Mesothelial cell of epicardium (in vitro differentiated cells): ENCODE results near the gene PCNP. TPM values are rescaled to one million over a fixed set of nuclear protein-coding genes. Genes with fewer than 3 reads are reported as not detected.
A peak's percentile ranks its signal among the peaks of the same experiment; 100 is the strongest.
"Not testable (repeated sequence)": the region's sequence is repeated elsewhere in the genome, so short reads cannot be mapped to it uniquely, and the experiment has no call there.

Experiments
- DNase-seq, 2 experiments: peaks; one replicate each; pipeline ENCODE4 v3.0.0; 2021; ENCODE audit warnings: low spot score in 2 of 2; ENCODE audit not compliant: unreplicated experiment in 2 of 2
- H3K27ac Mint-ChIP-seq: 2 replicates; pipeline ENCODE4 v1.8.0; 2021; ENCODE audit warnings: mixed read lengths
- H3K27me3 Mint-ChIP-seq: 2 replicates; pipeline ENCODE4 v1.8.0; 2021; ENCODE audit warnings: low read depth, mixed read lengths
- H3K36me3 Mint-ChIP-seq: 2 replicates; pipeline ENCODE4 v1.8.0; 2021; ENCODE audit warnings: mixed read lengths
- H3K4me1 Mint-ChIP-seq: 2 replicates; pipeline ENCODE4 v1.8.0; 2021; ENCODE audit warnings: mixed read lengths
- H3K4me3 Mint-ChIP-seq: 2 replicates; pipeline ENCODE4 v1.8.0; 2021; ENCODE audit warnings: mild to moderate bottlenecking, moderate library complexity, mixed read lengths
- H3K9me3 Mint-ChIP-seq: 2 replicates; pipeline ENCODE4 v1.8.0; 2021; ENCODE audit warnings: mixed read lengths
- CTCF ChIP-seq: fragments of 200-600 bp; sonication (generic); IDR thresholded peaks from one replicate; pipeline ENCODE4 v1.5.0; 2021; ENCODE audit warnings: antibody characterized with exemption; ENCODE audit not compliant: unreplicated experiment
- total RNA-seq: library from RNA; stranded (reverse); gene quantifications from 3 replicates; pipeline ENCODE4 v1.2.1, GENCODE V29; 2021

Gene PCNP
- total RNA-seq, 1 donor from 2014 or later, result 131 TPM

GRCh38 chr3:101637451-101637850 is 63.5 kb downstream of the PCNP start:
- Mint-ChIP-seq H3K27ac (no peak overlapping the region), H3K36me3 (no peaks in the 10 kb centered on the region), H3K4me1 (peaks cover 8% of the 10 kb centered on the region), H3K27me3 (peaks cover 6% of the 10 kb centered on the region), H3K4me3 (no peak overlapping the region), H3K9me3 (no peaks in the 10 kb centered on the region)
- TF ChIP-seq CTCF, result no peak
- no peak for DNase-seq

- Mint-ChIP-seq H3K4me1 (peaks cover 8% of the 10 kb centered on the region), H3K27ac (no peak overlapping the region), H3K4me3 (no peak overlapping the region), H3K9me3 (no peaks in the 10 kb centered on the region), H3K27me3 (peaks cover 6% of the 10 kb centered on the region), H3K36me3 (no peaks in the 10 kb centered on the region)
- no peak for DNase-seq
- TF ChIP-seq CTCF, result no peak
Measured at GRCh38 chr3:101638261-101638745, 64.3 kb downstream of the PCNP start.

GRCh38 chr3:101639280-101639963 is 65.4 kb downstream of the PCNP start:
- H3K4me3 Mint-ChIP-seq, result no peak overlapping the region
- no peak overlapping the region for H3K27ac Mint-ChIP-seq
- H3K27me3 Mint-ChIP-seq, result peaks cover 6% of the 10 kb centered on the region
- no peak for DNase-seq
- no peak for TF ChIP-seq CTCF
- H3K36me3 Mint-ChIP-seq, result no peaks in the 10 kb centered on the region
- H3K9me3 Mint-ChIP-seq, result no peaks in the 10 kb centered on the region
- H3K4me1 Mint-ChIP-seq, result peaks cover 8% of the 10 kb centered on the region

- TF ChIP-seq CTCF, result no peak
- H3K27ac Mint-ChIP-seq, result no peak overlapping the region
- peaks cover 8% of the 10 kb centered on the region for H3K4me1 Mint-ChIP-seq
- no peak overlapping the region for H3K4me3 Mint-ChIP-seq
- no peaks in the 10 kb centered on the region for H3K36me3 Mint-ChIP-seq
- H3K27me3 Mint-ChIP-seq, result no peaks in the 10 kb centered on the region
- no peak for DNase-seq
- no peaks in the 10 kb centered on the region for H3K9me3 Mint-ChIP-seq
Measured at GRCh38 chr3:101640256-101640655, 66.3 kb downstream of the PCNP start.

- H3K27me3 Mint-ChIP-seq, DNase-seq, H3K36me3 Mint-ChIP-seq, H3K4me1 Mint-ChIP-seq, H3K4me3 Mint-ChIP-seq, H3K9me3 Mint-ChIP-seq: not testable (repeated sequence)
- peak overlapping the region; percentile 40 for H3K27ac Mint-ChIP-seq
Measured at GRCh38 chr3:101641397-101642115, 67.6 kb downstream of the PCNP start.

GRCh38 chr3:101642441-101642840 is 68.5 kb downstream of the PCNP start:
- TF ChIP-seq CTCF, result no peak
- no peak for DNase-seq
- no peaks in the 10 kb centered on the region for H3K27me3 Mint-ChIP-seq
- H3K4me3 Mint-ChIP-seq, result no peak overlapping the region
- H3K36me3 Mint-ChIP-seq, result peaks cover 3% of the 10 kb centered on the region
- H3K4me1 Mint-ChIP-seq, result peaks cover 8% of the 10 kb centered on the region
- H3K27ac Mint-ChIP-seq, result no peak overlapping the region
- no peaks in the 10 kb centered on the region for H3K9me3 Mint-ChIP-seq
